Activated naive CD4-positive, alpha-beta T cell (primary cell): ENCODE measurements around the gene ANP32A.
A peak's percentile ranks its signal among the peaks of the same experiment; 100 is the strongest.

Source experiments
- DNase-seq, 4 experiments: peaks; one replicate each; lab custom pipeline; 2025; lab: John Stamatoyannopoulos, UW

Gene ANP32A

DNA sequence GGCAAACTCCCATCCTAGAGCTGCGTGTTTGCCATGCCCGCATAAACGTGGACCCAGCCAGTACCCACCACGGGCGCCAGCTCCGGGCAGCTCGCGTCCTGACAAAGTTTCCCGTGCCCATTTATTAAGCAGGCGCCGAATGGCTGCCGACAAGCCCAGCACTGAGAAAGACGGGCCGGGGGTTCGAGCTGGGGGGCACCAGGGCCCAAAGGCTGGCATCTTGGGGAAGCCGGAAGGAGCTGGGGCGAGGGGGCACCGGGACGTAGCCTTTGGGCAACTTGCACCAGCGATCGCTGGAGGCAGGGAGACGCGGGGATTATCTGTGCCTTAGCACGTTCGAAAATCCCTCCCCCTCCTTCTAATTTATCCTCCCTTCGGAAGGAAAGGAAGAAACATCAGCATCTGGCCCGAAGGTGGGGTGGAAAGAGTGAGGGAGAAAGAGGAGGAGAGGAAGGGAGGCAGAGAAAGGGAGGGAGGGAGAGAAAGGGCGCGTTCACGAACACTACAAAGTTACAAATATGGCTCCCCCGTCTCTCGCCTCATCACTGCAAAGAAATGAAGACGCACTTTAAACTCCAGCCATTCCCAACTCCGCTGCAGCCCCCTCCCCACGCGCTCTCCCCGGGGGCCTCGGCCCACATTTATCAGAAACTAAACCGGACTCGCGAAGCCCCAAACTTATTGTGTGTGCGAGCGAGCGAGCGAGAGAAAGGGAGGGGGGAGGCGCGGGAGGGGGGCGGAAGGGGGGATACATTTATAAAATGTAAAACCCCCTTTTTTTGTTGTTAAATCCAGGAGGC is 1.0 kb downstream of the ANP32A start:
- DNase-seq: peak; percentile 20 to 51 (median 38)

DNA sequence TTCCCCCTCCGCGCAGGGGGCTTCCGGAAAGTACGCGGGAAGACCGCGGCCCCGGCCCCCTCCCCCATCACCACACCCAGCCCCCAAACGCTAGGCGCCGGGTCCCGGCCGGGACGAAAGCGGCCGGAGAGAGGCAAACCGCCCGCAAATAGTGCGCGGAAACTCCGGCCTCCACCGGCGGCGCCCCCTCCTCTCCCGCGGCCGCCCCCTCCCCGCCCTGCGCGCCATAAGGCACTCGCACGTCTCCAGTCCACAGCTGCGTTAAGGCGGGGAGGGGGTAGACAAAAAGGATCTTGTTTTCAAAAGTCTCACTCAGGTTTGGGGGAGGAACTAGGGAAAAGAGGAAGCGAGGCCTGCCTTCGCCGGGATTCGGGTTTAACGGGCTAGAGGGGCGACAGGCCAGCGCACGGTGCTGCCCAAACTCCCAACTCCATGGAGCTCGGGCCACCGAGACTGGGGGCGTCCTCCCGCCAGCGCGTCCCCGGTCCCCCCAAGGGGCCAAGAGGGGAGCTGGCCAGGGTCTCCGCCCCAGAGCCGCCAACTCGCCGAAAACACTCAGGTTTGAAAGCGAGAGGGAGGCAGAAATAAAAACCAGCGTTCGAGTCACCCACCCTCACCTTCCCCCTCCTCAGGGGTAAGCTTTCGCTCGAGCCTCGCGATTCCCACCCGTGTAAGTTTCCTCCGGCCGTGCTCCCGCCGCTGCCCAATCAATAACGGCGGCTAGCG is 1.8 kb downstream of the ANP32A start:
- peak in 2 of 4 experiments; percentile 18 to 42 for DNase-seq

DNA sequence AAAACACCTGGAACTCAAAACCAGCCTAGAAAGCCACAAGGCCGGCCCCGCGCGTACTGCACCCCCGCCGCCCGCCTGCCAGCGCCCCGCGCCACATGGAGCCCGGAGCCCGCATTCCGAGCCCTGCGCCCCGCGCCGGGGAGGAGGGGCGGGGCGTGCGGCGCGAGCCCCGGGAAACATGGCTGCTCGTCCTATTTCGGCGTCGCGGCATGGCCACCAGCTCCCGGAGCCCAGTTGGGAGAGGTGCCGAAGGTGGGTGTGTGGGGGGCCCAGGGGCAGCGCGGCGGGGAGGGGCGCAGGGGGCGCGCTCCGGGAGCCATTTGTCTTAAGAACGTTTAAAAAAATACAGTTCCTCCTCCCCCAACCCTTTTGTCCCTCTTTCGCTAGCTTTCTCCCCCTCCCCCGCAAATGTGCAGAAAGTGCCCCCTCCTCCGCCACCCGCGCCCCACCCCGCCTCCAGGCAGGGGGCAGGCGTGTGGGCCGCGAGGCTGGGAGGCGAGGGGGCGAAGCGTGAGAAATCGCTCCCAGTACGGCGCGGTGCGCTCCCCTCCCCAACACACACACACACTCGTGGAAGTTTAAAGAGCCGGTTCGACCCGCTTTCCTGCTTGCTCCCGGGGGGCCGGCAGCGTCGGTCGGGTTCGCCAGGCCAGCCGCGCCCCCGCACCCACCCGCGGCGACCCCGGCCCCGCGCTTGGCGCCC is 2.5 kb downstream of the ANP32A start:
- peak; percentile 59 to 68 (median 64) for DNase-seq

DNA sequence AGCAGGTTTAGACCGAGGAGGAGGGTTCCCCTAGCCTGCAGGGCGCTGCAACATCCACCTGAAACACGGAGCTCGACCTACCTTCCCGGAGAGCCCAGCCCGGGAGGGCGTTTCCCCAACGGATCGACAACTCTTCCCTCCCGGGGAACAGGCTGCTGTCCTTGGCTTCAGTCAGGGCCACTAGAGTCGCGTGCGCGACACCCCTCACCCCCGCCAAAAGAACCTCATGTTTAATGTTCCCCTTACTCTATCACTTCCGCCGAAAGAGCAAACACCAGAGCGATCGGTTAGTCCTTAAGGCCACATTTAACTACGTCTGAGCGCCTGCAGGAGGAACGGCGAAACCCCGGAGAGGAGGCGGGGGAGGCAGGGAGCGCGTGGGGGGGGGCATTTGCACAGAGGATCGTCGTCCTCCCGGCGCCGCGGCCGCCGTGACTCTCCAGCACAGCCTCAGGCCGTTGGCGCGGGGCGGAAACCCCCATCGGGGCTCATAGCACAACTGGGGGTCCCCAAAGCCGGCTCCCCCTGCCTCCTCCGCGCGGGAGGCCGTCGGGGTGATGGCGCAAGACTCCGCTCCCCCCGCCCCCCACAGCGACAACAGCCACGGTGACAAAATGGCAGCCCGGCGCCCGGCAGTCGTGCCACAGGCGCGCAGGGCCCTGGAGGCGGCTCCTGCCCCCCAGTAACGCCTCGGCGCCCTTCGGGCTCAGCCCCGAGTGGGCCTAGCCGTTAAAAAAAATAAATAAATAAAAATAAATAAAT is 3.2 kb downstream of the ANP32A start:
- peak; percentile 66 to 72 (median 70) for DNase-seq

DNA sequence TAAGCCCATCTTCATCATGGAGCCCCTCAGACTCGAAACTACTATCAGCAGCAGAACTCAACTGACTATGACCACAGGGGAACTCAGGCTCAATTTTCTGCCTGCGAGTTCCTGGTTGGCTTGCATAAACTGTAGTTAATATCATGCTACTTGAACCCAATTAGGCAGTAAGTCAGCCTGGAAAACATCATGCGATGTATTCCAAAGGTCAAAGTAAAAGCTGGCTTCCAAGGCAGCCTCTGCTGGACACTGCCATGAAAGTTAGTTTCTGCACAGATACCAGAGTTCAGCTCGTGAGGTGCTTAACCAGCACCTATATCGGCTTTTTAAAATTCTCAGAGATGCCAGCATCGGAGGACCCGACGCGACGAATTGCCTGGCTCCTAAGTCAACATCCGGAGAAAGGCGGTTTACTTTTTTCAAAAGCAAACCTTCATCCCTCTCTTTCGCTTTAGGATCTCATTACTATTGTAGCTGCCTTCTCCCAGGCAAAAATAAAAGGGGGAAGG is 3.8 kb downstream of the ANP32A start:
- DNase-seq: no peak

DNA sequence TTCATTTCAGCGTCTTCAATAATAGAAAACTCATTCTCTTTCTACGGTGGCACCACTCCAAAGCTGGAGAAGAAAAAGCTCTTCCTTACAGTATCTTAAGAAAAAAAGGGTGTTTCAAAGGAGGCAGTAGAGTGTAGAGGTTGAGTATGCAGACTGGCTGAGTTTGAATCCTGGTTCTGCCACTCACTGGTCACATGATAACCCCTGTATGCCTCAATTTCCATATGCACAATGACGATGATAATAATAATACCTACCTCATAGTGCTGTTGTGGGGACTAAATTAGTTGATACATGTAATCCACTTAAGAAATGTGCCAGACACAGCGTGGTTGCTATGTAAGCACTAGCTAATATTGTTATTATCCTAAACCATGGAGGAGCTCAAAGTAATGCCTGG is 4.5 kb downstream of the ANP32A start:
- DNase-seq: no peak

DNA sequence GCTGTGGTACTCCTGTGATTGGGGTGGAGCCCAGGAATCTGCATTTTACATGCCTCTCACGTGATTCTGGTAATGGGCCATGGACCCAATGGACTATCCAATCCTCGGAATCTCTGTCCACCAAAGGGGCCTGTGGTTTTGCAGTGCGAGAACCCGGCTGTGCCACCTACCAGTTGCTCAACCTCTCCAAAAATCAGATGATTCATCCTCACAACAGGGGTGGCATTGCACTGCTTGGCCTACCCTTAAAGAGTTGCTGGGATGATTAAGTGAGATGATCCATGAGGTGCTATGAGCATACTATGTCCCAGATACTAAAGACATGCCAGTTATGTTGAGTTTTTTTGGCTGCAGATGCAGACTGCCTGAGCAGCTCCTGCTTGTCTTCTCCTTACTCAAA is 5.1 kb downstream of the ANP32A start:
- no peak for DNase-seq

DNA sequence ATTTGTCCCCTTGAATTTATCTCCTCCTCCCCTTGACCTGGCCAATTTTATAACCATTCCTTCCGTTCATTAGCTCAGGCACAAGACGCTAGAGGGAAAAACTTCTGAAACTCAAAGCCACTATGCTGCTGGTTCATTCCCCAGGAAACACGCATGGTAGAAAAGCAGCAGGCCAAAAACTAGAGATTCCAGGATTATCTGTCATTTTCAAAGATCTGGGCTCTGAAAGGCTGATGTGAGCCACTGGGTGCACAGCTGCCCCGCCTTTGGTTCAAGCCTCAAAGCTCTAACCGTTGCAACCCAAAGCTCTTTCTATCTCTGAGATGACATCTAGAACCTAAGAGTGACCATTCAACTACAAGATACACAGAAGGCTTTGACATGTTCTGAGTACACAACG is 6.1 kb downstream of the ANP32A start:
- no peak for DNase-seq

DNA sequence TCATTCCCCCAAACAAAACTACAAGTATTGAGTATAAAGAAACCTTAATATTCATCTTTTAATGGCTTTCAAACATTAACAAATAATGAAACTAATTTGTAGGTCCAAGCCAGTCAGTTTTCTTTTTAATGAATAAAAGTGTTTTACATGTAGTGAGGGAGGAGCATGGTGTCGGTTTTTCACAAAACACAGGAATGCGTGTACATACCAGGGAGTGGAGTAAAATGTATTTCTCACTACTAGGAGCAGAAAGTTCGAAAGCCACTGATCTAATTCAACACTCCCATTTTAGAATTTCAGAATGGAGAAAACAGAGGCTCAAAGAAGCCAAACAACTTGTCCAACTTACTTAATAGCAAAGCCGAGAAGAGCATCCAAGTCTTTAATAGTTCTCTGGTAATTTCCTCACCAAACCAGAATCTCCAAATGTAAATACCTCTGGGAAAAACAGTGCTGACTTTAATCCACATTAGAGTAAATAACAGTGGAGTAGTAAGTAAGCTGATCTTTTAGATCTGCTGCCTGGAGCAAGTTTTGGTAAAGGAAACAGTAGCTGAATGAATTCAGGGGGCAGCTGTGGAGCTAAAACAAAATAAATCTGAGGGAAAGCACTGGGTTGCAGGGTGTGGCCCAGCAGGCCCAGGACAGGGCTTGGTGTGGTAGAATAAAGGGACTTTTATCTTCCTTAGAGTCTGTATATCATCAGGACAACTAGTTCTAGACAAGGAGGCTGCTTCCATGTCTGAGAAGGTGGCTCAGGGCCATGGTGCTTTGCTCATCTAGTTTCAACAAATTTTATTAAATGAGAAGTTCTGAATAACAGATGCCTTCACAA is 7.9 kb downstream of the ANP32A start:
- no peak for DNase-seq

DNA sequence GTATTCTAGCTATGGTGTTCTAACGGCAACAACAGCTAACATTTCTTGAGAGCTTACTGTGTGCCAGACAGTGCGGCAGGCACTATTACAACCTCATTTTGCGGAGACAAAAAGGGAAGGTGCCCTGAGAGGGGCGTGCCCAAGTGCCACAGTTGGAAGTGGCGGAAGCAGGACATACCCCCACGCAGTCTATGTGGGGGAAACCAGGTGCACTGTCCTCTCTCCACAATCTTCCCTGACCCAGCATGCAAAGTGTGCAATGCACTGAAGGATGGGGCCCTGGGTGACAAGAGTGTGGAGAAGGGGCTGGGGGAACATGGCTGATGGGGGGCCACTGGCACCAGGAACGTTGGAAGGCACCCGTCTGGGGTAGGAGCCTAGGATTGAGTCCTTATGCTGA is 8.6 kb downstream of the ANP32A start:
- no peak for DNase-seq

DNA sequence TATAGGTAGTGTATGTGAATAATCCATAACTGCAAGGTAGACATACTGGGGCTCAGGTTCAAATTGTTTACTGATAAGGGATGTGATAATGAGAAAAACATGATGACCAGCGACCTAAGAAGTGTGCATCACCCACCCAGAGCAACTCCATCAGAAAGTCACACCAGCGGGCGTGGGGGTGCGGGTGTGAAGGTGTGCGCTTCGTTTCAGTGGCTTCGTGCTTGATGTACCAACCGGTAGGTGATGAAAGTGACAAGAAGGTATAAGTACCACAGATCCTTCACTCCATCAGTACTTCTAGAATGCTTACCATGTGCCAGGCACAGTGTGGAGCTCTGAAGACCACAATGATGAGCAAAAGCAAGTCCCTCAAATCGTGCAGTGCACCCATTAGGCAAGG is 11.2 kb downstream of the ANP32A start:
- DNase-seq: no peak

DNA sequence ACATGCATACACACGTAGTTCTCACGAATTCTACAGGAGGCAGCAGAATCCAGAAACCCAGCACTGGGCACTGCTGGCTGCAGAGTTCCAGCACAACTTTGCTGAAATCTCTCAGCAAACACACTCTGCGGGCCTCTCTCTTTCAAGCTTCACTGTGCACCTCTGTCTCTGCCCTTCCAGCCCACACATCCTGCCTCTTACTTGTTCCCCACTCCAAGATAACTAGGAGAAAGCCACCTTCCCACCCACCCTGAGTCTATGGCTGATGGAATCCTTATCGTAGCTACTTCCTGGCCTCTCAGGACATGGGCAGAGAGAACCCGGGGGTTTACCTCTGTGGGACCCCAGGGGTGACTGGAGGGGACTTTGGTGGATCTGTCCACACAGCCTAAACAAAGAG is 11.9 kb downstream of the ANP32A start:
- no peak for DNase-seq

DNA sequence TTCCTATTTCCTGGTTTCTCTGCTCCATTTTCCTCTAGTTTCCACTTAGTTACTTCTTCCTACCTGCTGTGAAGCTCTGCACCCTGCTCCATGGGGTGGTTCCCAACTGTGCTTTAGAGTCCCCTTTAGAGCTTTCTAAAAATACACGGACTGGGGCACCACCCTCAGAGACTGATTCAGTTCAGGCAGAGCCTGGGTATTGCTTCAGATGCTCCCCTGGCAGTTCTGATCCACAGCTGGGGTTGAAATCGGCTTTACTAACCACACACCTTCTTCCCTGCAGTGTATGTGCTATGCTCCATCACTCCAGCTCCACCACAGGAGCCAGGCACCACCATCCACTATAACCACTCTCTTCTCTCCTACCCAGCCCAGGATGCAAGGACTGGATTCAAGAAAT is 12.6 kb downstream of the ANP32A start:
- DNase-seq: no peak

DNA sequence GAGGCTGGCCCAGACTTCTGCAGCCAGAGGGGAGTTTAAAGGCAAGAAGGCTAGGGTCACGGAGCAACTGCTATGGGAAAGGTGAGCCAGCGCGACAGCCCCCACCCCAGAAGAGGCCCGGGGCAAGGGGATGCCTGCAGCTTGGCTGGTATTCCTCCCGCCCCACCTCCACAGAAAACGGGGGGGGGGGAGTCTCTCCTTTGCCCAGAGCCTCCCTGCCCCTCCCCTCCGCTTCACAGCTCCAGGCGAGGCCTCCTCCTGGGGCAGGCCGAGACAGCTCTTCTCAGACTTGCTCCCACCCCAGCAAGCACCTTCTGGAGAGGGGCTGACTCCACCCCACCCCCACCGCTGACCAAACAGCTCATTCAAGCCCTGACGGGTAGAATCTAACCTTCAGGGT is 13.4 kb downstream of the ANP32A start:
- DNase-seq: no peak

DNA sequence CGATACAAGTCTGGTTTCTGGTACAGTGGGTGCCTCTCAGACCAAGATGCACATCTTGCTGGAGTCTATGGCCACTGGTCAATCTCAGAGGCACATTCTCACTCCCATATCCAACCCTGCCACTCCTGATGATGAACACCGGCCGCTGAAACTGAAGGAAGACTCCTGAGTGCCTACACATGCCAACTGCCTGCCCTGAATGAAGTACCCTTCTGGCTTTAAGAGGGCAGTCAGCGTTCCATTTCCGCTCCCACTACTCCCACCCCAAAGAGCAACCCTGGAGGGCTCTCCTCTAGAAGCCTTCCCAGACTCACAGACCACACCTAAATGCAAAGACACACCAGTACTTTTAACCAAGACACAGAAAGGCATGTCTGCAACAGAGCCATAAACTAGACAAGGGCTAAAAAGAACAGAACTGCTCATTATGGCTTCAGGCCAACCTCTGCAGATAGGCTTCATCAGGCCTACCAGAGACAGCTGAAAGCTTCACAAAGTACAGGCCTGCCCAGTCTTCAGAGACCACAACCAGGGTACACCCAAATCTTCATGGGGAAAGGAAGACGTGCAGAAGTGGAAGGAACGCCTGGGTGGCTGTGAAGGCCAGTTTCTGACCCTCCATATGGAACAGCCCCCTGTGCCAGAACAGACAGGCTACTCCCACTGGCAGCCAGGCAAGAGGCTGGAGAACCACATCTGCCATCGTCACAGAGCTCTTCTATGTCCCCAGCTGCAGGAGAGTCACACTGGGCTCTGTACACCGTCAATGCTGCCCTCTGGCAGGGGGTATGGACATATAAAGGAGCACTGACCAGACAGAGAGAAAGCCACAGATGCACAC is 14.3 kb downstream of the ANP32A start:
- DNase-seq: no peak

DNA sequence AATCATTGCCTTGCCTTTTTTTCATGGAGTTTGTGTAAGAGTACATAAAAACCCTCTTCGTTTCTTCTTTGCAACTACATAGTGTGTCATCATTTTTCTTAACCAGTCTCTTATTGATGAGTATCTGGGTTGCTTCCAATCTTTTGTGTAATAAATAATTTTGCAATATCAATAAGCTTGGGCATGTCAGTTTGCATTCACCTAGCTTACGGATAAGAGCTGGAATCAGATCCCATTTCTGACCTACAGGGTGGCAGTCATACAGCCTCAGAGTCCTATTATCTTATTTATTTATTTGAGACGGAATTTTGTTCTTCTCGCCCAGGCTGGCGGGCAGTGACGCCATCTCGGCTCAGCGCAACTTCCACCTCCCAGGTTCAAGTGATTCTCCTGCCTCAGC is 18.3 kb downstream of the ANP32A start:
- no peak for DNase-seq

DNA sequence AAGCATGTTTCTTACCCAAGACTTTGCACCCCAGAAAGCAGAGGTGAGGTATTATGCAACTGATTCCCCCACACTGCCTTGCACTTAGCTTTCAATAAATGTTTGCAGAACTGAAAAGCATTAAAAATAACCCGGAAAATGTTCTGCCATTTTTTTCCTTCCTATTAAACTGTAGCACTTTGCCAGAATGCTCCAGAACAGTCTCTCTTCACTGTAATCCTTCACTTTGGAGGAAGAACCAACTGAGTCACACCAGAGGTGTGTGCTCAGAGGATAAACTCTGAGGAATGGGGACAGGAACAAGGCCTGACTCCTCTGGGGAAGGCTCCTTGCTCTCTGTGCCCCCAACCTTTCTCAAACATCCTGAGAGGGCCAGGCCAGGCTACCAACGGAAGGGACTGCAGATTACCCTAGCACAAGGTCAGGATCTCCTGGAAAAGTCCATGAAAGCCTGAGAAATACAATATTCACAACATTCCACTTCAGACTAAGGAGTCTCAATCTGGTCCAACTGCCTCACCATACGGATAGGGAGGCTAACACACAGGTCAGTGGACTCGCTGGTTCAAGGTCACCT is 19.0 kb downstream of the ANP32A start:
- DNase-seq: no peak

DNA sequence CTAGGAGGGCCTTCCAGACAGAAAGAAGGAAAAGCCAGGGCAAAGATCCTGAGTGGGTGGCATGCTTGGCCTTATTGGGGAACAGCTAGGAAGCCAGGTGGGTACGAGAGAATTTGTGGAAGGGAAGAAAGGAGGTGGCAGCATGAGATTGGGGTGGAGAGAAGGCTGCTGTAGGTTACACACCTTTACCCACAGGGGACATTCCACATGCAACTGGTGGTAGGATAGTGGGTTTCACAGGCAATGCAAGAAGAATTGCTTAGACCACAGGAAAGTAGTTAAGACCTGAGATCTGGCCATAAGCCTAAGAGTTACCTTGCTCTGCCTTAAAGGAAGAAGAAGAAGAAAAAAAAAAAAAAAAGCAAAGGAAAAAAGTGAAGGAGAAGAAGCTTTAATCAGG is 19.8 kb downstream of the ANP32A start:
- no peak for DNase-seq

DNA sequence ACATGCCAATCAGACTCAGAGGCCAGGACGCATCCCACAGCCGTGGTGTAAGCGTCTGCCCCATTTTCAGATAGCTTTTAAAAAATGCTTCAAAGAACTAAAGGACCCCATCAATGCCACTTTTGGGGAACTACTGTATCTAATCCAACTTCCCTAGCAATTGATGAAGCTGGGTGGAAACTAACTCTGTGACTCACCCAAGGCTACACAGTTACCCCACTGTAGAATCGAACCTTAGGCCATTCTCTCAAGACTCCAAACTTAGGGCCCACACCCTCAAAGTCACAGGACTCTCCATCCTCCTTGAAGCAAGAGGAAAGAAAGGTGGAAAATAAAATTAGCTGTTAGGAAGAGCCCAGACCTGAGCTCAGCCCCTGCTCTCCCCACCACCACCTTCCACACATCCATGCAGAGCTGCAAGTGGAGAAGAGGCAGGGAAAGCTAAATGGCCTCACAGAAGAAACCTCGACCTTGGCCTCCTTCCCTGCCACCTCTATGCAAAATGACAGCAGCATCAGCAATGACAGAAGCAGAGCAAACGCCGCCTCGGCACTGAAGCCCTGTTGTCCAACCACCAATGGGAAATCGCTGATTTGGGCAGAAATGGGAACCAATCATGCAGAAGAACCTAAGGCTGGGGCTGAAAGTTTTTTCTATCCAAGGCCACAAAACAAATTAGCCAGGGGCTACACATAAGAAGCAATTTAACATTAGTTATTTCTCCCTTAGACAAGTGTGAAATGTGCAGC is 22.2 kb downstream of the ANP32A start:
- no peak for DNase-seq
